Mammary epithelial cell (primary cell): ENCODE measurements around the gene CA10.

Experiments used
- EZH2 ChIP-seq: IDR thresholded peaks from 2 replicates; pipeline ENCODE4 v1.6.1; 2012; ENCODE audit warnings: low read length, inconsistent platforms, borderline replicate concordance
- TF ChIP-seq, protein P1 (sequence below), 2 donors: IDR thresholded peaks in 1 of 2; conservative IDR thresholded peaks in 1 of 2; 2 replicates each; pipeline ENCODE4 v1.5.1; 2011 to 2012; ENCODE audit warnings: inconsistent platforms in 2 of 2, low read length in 2 of 2, mild to moderate bottlenecking in 2 of 2, control low read depth in 1 of 2, low read depth in 1 of 2; ENCODE audit not compliant: insufficient read depth in 1 of 2; ENCODE audit errors: extremely low read depth in 1 of 2

GRCh38 chr17:51997723-51998122 lies 160.8 kb downstream of the CA10 start:
- TF ChIP-seq, protein P1, sequence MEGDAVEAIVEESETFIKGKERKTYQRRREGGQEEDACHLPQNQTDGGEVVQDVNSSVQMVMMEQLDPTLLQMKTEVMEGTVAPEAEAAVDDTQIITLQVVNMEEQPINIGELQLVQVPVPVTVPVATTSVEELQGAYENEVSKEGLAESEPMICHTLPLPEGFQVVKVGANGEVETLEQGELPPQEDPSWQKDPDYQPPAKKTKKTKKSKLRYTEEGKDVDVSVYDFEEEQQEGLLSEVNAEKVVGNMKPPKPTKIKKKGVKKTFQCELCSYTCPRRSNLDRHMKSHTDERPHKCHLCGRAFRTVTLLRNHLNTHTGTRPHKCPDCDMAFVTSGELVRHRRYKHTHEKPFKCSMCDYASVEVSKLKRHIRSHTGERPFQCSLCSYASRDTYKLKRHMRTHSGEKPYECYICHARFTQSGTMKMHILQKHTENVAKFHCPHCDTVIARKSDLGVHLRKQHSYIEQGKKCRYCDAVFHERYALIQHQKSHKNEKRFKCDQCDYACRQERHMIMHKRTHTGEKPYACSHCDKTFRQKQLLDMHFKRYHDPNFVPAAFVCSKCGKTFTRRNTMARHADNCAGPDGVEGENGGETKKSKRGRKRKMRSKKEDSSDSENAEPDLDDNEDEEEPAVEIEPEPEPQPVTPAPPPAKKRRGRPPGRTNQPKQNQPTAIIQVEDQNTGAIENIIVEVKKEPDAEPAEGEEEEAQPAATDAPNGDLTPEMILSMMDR (conservative IDR thresholded peaks at IDR 0.05 in 1 of 2, IDR thresholded peaks at IDR 0.05 in 1 of 2; ENCODE audit: extremely low read depth in 1 of 2, insufficient read depth in 1 of 2, low read depth in 1 of 2, low read length in 2 of 2): no peak
- TF ChIP-seq EZH2: no peak
